Thoracic aorta (tissue), 2 donors: Measurements from ENCODE around the gene GALNT17. TPM values are rescaled to one million over a fixed set of nuclear protein-coding genes. Genes with fewer than 3 reads are reported as not detected.

Source experiments
- ATAC-seq: fragments of 150-250 bp; one replicate; pipeline ENCODE4 v1.8.0; 2017; ENCODE audit warnings: low read depth; ENCODE audit not compliant: insufficient number of reproducible peaks, low FRiP score
- DNase-seq: peaks from one replicate; pipeline ENCODE4 v3.0.0-alpha.2; 2020; ENCODE audit warnings: low spot score
- H3K27ac ChIP-seq, 2 donors: fragments of 200-600 bp; sonication (generic); 1 replicate in 1 of 2; 2 replicates in 1 of 2; pipeline ENCODE4 v1.5.1; 2016; ENCODE audit warnings: mild to moderate bottlenecking in 2 of 2, moderate library complexity in 2 of 2
- H3K27me3 ChIP-seq: fragments of 200-600 bp; sonication (generic); replicated peaks from 2 replicates; pipeline ENCODE4 v1.6.0; 2016; ENCODE audit warnings: mild to moderate bottlenecking; ENCODE audit not compliant: insufficient read depth
- H3K36me3 ChIP-seq: fragments of 200-600 bp; sonication (generic); one replicate; pipeline ENCODE4 v1.5.1; 2016
- H3K4me1 ChIP-seq, 2 donors: fragments of 200-600 bp; sonication (generic); 1 replicate in 1 of 2; 2 replicates in 1 of 2; pipeline versions ENCODE4 v1.5.1 to v1.6.0; 2016; ENCODE audit warnings: low read depth in 2 of 2, mild to moderate bottlenecking in 1 of 2; ENCODE audit not compliant: control insufficient read depth in 1 of 2
- H3K4me3 ChIP-seq: fragments of 200-600 bp; sonication (generic); 2 replicates; pipeline ENCODE4 v1.5.1; 2016; ENCODE audit warnings: mild to moderate bottlenecking
- H3K9me3 ChIP-seq: fragments of 200-600 bp; sonication (generic); 2 replicates; pipeline ENCODE4 v1.5.1; 2016
- CTCF ChIP-seq: fragments of 200-600 bp; sonication (generic); IDR thresholded peaks from one replicate; pipeline ENCODE4 v1.5.1; 2019; ENCODE audit warnings: antibody characterized with exemption
- total RNA-seq, 2 donors: library from RNA; depleted of rRNA; stranded (reverse); fragments of >200 nt; gene quantifications; one replicate each; pipeline versions ENCODE4 v1.1.0 to v1.2.3, GENCODE V29; 2016

The GALNT17 gene
- total RNA-seq, 2 donors from 2014 or later: 17.6 to 20.8 TPM

- Histone ChIP-seq H3K4me1 (no peaks in the 10 kb centered on the region), H3K27me3 (no peaks in the 10 kb centered on the region), H3K36me3 (no peaks in the 10 kb centered on the region), H3K4me3 (no peak overlapping the region), H3K27ac (no peak overlapping the region), H3K9me3 (no peaks in the 10 kb centered on the region)
- no peak for TF ChIP-seq CTCF
- ATAC-seq (no peak), DNase-seq (no peak)
These were observed 327.2 kb downstream of the GALNT17 start for GRCh38 chr7:71459132-71459531.

- Histone ChIP-seq H3K4me1 (no peaks in the 10 kb centered on the region), H3K27me3 (no peaks in the 10 kb centered on the region), H3K9me3 (no peaks in the 10 kb centered on the region), H3K36me3 (no peaks in the 10 kb centered on the region), H3K27ac (no peak overlapping the region), H3K4me3 (no peak overlapping the region)
- ATAC-seq: no peak
- DNase-seq: no peak
- no peak for TF ChIP-seq CTCF
These were observed 329.6 kb downstream of the GALNT17 start for GRCh38 chr7:71461572-71461971.

GRCh38 chr7:71465741-71466189 is 333.8 kb downstream of the GALNT17 start:
- no peak overlapping the region for H3K27ac ChIP-seq
- ATAC-seq (no peak), DNase-seq (no peak)
- no peaks in the 10 kb centered on the region for H3K27me3 ChIP-seq
- no peak for TF ChIP-seq CTCF
- H3K4me1 ChIP-seq: no peaks in the 10 kb centered on the region
- H3K36me3 ChIP-seq: no peaks in the 10 kb centered on the region
- H3K9me3 ChIP-seq: no peaks in the 10 kb centered on the region
- H3K4me3 ChIP-seq: no peak overlapping the region

- no peak overlapping the region for H3K27ac ChIP-seq
- no peaks in the 10 kb centered on the region for H3K27me3 ChIP-seq
- DNase-seq: no peak
- no peak for ATAC-seq
- H3K4me3 ChIP-seq: no peak overlapping the region
- no peaks in the 10 kb centered on the region for H3K4me1 ChIP-seq
- no peaks in the 10 kb centered on the region for H3K36me3 ChIP-seq
- no peaks in the 10 kb centered on the region for H3K9me3 ChIP-seq
- TF ChIP-seq CTCF: no peak
These were observed 334.7 kb downstream of the GALNT17 start for GRCh38 chr7:71466448-71467145.

- Histone ChIP-seq H3K36me3 (no peaks in the 10 kb centered on the region), H3K9me3 (no peaks in the 10 kb centered on the region), H3K4me3 (no peak overlapping the region), H3K27me3 (no peaks in the 10 kb centered on the region), H3K4me1 (no peaks in the 10 kb centered on the region), H3K27ac (no peak overlapping the region)
- DNase-seq (no peak), ATAC-seq (no peak)
- TF ChIP-seq CTCF: no peak
These were observed 338.4 kb downstream of the GALNT17 start for GRCh38 chr7:71470326-71470725.
